Lower leg skin (tissue), 3 donors: Measurements from ENCODE around the gene ZBTB49.

Source experiments
- CTCF ChIP-seq, 3 donors: fragments of 450-650 bp; IDR thresholded peaks; one replicate each; pipeline ENCODE4 v1.5.1; 2016; ENCODE audit warnings: antibody characterized with exemption in 3 of 3, mild to moderate bottlenecking in 3 of 3, moderate library complexity in 2 of 3
- POLR2A ChIP-seq, 2 donors: fragments of 450-650 bp; IDR thresholded peaks; one replicate each; pipeline ENCODE4 v1.6.1; 2016 to 2017; ENCODE audit warnings: antibody characterized with exemption in 2 of 2, mild to moderate bottlenecking in 1 of 2, moderate library complexity in 1 of 2

- TF ChIP-seq POLR2A (IDR thresholded peaks at IDR 0.05) = no peak
- no peak for TF ChIP-seq CTCF (IDR thresholded peaks at IDR 0.05)
Observed at GRCh38 chr4:4326166-4326565, 36.1 kb downstream of the ZBTB49 start.
